GM21423 (cell line): ENCODE results near the gene DLX5.

Experiments
- ATAC-seq: cut with Tn5 transposase; IDR thresholded peaks from one replicate; pipeline ENCODE4 v1.9.1; 2021; ENCODE audit warnings: mild to moderate bottlenecking, moderate library complexity; ENCODE audit not compliant: unreplicated experiment

The DLX5 gene

GRCh38 chr7:97006055-97006815, 18.4 kb downstream of the DLX5 start:
- ATAC-seq = peak; percentile 52

- no peak for ATAC-seq
Measured at GRCh38 chr7:97005183-97006054, 19.2 kb downstream of the DLX5 start, which contains the start of gene DLX6. DLX6 (plus strand) TSS chr7:97005553; CDS start chr7:97005978, 425 bp downstream.

DNA sequence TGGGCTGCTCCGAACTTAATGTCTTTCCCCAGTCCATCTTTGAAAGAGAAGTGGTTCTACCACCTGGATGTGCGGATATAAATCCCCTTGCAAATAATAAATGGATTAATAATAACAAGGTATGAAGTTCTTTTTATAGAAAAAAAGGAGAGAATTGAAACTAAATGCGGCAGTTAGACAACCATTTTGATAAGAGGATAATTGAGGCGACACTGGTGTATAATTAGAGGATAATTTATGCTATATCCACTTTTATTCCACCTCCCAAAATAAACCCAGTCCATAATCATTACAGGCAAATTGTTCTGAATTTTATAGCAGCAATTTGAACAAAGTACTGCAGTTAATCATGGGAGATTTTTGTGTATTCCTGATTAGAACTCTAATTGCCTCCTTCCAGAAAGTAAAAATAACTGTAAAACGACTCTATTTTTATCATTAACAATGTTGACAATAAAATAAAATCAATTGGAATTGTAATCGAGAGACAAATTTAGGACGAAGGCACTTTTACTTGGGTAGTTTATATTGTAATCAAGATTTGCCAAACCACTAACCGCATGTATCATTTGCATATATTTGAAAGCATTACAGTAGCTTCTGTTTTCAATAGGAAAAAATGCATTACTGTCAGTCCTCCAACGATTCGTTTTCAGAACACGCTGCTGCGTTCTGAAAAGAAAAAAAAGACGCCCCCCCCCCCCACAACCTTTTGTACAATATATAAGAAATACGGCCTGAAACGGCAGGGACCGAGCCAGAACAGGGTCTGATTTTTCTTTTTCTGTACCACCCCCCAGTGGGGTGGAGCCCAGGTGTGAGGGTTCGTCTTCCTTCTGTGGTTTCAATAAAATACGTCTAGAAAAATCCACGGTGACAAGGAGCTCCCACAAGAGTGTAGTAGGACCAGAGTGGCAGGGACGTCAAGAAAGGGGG, 20.1 kb downstream of the DLX5 start:
- no peak for ATAC-seq

- no peak for ATAC-seq
Measured at GRCh38 chr7:97003262-97004246, 21.1 kb downstream of the DLX5 start.

DNA sequence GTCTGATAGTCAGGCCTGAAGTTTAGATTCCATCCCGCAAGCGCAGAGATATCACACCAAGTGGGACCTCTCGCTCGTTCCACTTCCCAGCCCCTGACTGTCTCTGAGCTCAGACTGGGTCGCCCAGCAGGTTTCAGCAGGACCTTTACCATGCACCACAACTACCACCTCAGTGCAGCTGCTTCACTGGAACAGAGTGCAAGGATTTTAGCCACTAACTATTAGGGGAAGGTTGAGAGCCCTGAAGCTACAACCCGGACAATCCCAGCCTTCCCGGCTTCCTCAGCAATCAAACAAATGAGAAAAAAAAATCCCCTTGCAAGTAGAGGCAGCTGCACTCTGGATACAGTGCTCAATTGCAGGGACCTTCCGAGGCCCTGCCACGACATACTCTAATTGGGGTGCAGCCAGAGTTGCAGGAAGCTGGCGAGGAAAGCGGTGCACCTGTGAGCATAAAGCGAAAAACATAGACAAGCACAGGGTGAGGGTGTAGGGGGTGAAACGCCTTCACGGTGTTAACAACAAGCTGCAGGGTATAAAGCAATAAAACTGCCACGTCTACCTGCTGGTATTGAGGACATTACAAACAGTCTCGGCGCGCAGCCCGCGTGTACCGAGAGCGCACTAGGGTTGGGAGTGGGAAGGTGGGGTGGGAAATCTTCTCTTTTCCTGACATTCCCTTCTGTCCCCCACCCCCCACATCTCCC, 21.9 kb downstream of the DLX5 start:
- ATAC-seq = no peak

- ATAC-seq = no peak
Measured at GRCh38 chr7:97001656-97002554, 22.7 kb downstream of the DLX5 start.

DNA sequence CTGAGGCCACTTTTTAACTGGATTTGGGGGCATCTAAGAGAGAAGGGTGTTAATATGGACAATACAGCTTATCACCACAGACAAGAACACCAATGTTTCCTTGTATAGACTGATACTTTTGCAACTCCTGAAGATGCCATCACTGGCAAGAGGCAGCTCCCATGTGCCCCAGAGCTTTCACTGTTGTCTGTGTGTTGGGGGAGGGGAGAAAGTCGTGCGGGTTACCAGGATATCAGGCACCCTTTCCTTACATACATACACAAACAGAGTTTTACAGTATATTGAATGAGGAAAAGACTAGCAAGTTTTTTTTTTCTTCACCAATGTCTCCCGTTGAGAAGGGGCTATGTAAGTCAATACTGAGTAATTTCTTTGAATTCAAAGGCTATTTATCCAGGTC, 23.4 kb downstream of the DLX5 start:
- no peak for ATAC-seq

- no peak for ATAC-seq
Measured at GRCh38 chr7:96998744-96999143, 25.9 kb downstream of the DLX5 start.

GRCh38 chr7:96998333-96998732, 26.3 kb downstream of the DLX5 start:
- ATAC-seq = no peak

GRCh38 chr7:96997512-96998032, 27.1 kb downstream of the DLX5 start:
- ATAC-seq = no peak

GRCh38 chr7:96996958-96997511, 27.6 kb downstream of the DLX5 start:
- no peak for ATAC-seq

DNA sequence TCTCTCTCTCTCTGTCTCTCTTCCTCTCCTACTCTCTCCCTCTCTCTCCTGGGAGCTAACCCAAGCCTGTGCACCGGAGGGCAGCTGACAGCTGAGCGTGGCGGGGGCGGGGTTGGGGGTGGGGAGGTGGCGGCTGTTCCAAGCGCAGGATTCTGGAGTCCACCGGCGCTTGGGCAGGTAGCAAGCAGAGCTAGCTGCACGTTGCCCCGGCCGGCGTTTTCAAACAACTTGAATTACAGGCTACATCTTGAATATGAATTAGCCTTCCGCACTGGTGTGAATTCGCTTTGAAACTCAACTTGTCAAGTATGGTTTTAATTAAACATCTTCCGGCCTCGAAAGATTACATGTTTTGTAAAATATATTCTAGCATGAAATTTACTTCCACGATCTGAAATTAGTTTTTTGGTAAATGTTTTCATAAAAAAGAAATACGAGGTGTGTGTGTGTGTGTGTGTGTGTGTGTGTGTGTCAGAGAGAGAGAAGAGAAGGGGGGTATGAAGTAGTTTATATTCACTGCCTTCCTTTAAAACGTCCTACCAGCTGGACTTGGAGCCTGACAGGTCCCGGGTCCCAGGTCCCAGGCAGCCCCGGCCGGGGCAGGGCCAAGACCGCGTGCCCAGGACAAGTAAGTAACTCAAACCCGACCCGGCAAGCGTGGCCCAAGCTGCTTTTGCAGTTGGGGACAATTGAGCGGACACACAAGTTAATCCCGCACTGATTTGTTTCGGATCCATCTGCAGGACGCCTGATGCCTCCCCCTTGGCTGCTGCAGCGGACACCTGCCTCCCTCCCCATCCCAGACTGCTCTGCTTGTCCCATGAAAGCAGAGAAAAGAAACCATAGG, 28.3 kb downstream of the DLX5 start:
- ATAC-seq = no peak

GRCh38 chr7:96995406-96996110, 29.1 kb downstream of the DLX5 start:
- ATAC-seq = no peak

GRCh38 chr7:96993980-96994379, 30.7 kb downstream of the DLX5 start:
- no peak for ATAC-seq

- ATAC-seq = no peak
Measured at GRCh38 chr7:96993094-96993865, 31.4 kb downstream of the DLX5 start.
